AG04450 (cell line): ENCODE data around the gene LGALS3BP. TPM values are rescaled to one million over a fixed set of nuclear protein-coding genes. Genes with fewer than 3 reads are reported as not detected.

Source experiments
- CTCF ChIA-PET: fragments of 300-600, 350-600 bp; formaldehyde crosslinking; extraction: SDS; loops from one replicate; lab custom pipeline; 2022; ENCODE audit warnings: antibody characterized with exemption, inconsistent platforms; lab: Charles Lee
- POLR2A ChIA-PET: fragments of 350-600 bp; formaldehyde crosslinking; extraction: SDS; loops from one replicate; lab custom pipeline; 2021; ENCODE audit warnings: antibody characterized with exemption, inconsistent platforms; lab: Yijun Ruan, JAX
- DNase-seq: peaks from one replicate; pipeline ENCODE4 v3.0.0-alpha.2; 2011; ENCODE audit warnings: low read depth, low spot score
- H3K27ac ChIP-seq: one replicate; pipeline ENCODE4 v1.5.1; 2012; ENCODE audit warnings: low read depth, low read length, control low read depth
- H3K27me3 ChIP-seq: one replicate; pipeline ENCODE4 v1.6.0; 2012; ENCODE audit warnings: low read length; ENCODE audit not compliant: control insufficient read depth, insufficient read depth
- H3K4me3 ChIP-seq: 2 replicates; pipeline ENCODE4 v1.5.1; 2011; ENCODE audit warnings: mild to moderate bottlenecking, low read depth, low read length, control low read depth
- H3K9me3 ChIP-seq: 2 replicates; pipeline ENCODE4 v1.5.1; 2012; ENCODE audit warnings: low read length; ENCODE audit not compliant: control insufficient read depth, insufficient read depth
- polyA plus RNA-seq: library from polyadenylated mRNA; depleted of rRNA; stranded (reverse); fragments of >200 nt; gene quantifications from 2 replicates; pipeline ENCODE4 v1.2.3, GENCODE V29; 2011
- TF ChIP-seq, protein P1 (sequence below): IDR thresholded peaks from 2 replicates; pipeline ENCODE4 v1.5.1; 2011; ENCODE audit warnings: low read depth, low read length, control low read depth, inconsistent platforms

LGALS3BP gene
- polyA plus RNA-seq, 1 experiment: 126 TPM

DNA sequence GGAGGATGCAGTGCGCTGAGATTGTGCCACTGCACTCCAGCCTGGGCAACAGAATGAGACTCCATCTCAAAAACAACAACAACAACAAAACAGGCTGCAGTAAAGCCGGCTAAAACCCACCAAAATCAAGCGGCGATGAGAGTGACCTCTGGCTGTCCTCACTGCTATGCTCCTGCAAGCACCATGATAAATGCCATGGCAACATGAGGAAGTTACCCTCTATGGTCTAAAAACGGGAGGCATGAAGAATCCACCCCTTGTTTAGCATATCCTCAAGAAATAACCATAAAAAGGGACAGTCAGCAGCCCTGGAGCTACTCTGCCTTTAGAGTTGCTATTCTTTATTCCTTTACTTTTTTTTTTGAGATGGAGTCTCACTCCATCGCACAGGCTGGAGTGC lies 8.4 kb upstream of the LGALS3BP start:
- Histone ChIP-seq H3K4me3 (no peak overlapping the region), H3K9me3 (peaks cover 6% of the 10 kb centered on the region; the same call in 1 of the 2 replicates), H3K27me3 (no peaks in the 10 kb centered on the region), H3K27ac (no peak overlapping the region)
- ChIA-PET CTCF (interaction anchor here (1.2 to 2.3 kb wide), 2 partner anchors 57 to 122 kb away, joined by 3 to 7 read pairs; no protein-coding TSS in a partner anchor), POLR2A (no interaction called here)
- TF ChIP-seq, protein P1, sequence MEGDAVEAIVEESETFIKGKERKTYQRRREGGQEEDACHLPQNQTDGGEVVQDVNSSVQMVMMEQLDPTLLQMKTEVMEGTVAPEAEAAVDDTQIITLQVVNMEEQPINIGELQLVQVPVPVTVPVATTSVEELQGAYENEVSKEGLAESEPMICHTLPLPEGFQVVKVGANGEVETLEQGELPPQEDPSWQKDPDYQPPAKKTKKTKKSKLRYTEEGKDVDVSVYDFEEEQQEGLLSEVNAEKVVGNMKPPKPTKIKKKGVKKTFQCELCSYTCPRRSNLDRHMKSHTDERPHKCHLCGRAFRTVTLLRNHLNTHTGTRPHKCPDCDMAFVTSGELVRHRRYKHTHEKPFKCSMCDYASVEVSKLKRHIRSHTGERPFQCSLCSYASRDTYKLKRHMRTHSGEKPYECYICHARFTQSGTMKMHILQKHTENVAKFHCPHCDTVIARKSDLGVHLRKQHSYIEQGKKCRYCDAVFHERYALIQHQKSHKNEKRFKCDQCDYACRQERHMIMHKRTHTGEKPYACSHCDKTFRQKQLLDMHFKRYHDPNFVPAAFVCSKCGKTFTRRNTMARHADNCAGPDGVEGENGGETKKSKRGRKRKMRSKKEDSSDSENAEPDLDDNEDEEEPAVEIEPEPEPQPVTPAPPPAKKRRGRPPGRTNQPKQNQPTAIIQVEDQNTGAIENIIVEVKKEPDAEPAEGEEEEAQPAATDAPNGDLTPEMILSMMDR: no peak
- DNase-seq: no peak

DNA sequence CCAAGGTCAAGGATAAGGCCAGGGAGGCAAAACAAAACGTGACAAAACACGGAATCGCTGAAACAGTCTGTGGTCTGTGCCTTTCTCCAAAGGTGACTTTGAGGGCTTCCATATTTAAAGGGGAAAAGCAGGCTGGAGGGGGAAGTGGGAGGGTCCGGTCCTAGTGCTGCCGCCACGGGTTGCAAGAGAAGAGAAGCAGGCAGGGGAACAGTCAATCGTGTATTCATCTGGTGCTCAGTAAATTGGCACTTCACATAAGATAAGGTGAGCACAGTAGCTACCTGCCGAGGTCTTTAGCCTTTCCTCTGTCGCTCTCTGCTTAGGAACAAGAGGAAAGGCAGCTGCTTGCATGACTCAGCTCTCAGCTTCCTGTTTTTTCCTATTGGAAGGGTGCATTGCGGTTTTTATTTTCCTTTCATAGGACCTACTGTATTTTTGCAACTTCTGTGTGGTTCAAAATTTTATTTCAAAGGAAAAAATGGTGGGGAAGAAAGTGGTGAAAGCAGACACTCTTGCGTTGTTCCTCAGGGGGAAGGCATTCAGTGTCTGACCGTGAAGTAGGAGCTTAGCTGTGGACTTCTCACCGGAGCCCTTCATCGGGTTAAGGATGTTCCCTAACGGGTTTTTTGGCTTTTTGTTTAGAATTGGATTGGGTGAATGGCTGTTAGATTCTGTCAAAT lies 7.1 kb upstream of the LGALS3BP start:
- CTCF ChIA-PET: interaction anchor here (0.6 to 1.5 kb wide), 3 partner anchors 101 to 121 kb away, joined by 3 to 5 read pairs (median 3); no protein-coding TSS in a partner anchor
- no peaks in the 10 kb centered on the region for H3K27me3 ChIP-seq
- H3K27ac ChIP-seq: peak overlapping the region; percentile 71
- peak overlapping the region; percentile 34 for H3K4me3 ChIP-seq
- DNase-seq: no peak
- H3K9me3 ChIP-seq: peaks cover 6% of the 10 kb centered on the region; the same call in 1 of the 2 replicates
- POLR2A ChIA-PET: interaction anchor here (0.7 to 1.0 kb wide), 2 partner anchors 52 to 147 kb away, joined by 3 to 4 read pairs; no protein-coding TSS in a partner anchor
- TF ChIP-seq, protein P1: no peak

DNA sequence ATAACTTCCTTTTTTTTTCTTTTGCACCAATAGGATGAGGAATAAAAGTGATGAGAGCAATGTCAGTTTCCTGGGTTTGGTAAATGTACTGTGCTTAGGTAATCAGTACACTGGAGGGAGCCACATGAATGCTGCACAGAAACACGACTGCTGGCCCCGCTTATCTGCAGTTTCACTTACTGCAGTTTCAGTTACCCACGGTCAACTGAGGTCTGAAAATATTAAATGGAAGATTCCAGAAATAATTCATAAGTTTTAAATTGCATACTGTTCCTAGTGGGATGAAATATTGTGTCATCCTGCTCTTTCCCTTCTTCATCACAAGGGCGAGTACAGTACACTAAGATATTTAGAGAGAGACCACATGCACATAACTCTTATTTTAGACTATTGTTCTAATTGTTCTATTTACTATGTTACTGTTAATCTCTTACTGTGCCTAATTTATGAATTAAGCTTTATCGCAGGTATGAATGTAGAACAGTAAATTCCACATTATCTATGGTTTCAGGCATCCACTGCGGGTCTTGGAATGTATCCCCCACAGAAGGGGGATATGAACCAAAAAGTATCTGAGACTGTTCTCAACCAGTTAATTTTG lies 6.4 kb upstream of the LGALS3BP start:
- H3K27me3 ChIP-seq: no peaks in the 10 kb centered on the region
- no peak overlapping the region for H3K4me3 ChIP-seq
- TF ChIP-seq, protein P1: peak; percentile 22; the same call in 1 of the 2 replicates
- ChIA-PET POLR2A (interaction anchor here (1.0 kb wide), 1 partner anchor 52 kb away, joined by 4 read pairs; no protein-coding TSS in a partner anchor), CTCF (interaction anchor here (1.5 kb wide), 1 partner anchor 121 kb away, joined by 5 read pairs; no protein-coding TSS in a partner anchor)
- no peak for DNase-seq
- H3K27ac ChIP-seq: peak overlapping the region; percentile 71
- peaks cover 6% of the 10 kb centered on the region; the same call in 1 of the 2 replicates for H3K9me3 ChIP-seq

DNA sequence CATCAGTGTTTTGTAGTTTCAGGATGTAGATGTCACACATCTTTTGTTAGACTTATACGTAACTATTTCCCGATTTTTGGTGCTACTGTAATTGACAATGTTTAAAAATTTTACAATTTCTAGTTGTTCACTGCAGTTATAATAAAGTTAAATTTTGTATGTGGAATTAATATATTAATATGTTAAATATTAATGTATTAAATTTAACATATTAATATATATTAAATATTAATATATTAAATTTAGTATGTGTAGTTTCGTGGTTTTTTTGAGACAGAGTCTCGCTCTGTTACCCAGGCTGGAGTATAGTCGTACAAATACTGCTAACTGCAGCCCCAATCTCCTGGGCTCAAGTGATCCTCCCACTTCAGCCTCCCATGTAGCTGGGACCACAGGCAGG lies 5.7 kb upstream of the LGALS3BP start:
- CTCF ChIA-PET: interaction anchor here (1.5 kb wide), 1 partner anchor 120 kb away, joined by 5 read pairs; no protein-coding TSS in a partner anchor
- Histone ChIP-seq H3K27ac (no peak overlapping the region), H3K27me3 (no peaks in the 10 kb centered on the region), H3K9me3 (peaks cover 2% of the 10 kb centered on the region; the same call in 1 of the 2 replicates), H3K4me3 (no peak overlapping the region)
- DNase-seq: no peak
- POLR2A ChIA-PET: no interaction called here
- TF ChIP-seq, protein P1: no peak
